Measurements from ENCODE around the gene SENP3.

The SENP3 gene

DNA sequence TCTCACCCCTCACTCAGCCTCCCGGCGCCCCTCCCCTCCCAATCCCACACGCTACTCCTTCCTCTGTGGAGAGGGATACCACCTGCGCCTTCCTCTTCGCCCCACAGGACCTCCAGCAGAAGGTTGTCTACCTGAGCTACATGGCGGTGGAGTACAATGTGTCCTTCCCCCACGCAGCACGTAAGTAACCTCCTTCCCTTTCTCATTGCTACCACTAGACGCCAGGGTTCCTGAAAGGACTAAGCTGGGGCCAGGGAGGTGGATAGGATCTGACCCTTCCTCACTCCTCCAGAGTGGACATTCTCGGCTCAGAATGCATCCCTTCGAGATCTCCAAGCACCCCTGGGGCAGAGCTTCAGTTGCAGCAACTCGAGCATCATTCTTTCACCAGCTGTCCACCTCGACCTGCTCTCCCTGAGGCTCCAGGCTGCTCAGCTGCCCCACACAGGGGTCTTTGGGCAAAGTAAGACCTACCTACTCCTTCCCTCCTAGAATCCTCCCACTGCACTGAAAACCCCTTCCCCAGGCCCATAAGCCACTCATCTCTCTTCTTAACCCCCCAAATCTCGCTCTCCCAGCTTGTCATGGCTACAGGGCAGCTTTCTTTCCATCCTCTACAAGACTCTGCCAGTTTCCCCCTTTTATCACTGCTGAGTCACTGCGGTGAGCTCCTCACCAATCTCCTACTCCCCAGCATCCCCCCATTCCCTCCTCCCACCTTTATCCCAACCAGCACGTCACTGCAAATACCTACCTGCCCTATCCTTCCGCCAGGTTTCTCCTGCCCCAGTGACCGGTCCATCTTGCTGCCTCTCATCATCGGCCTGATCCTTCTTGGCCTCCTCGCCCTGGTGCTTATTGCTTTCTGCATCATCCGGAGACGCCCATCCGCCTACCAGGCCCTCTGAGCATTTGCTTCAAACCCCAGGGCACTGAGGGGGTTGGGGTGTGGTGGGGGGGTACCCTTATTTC, 19.2 kb downstream of the SENP3 start:
- H3K4me3 ChIP-seq (ENCODE audit: low read depth, low read length) = no peak overlapping the region
- in situ Hi-C loops (cut with HindIII; ENCODE audit: low sequenced_read_pairs) = no loop called here
- TF ChIP-seq, protein P1, sequence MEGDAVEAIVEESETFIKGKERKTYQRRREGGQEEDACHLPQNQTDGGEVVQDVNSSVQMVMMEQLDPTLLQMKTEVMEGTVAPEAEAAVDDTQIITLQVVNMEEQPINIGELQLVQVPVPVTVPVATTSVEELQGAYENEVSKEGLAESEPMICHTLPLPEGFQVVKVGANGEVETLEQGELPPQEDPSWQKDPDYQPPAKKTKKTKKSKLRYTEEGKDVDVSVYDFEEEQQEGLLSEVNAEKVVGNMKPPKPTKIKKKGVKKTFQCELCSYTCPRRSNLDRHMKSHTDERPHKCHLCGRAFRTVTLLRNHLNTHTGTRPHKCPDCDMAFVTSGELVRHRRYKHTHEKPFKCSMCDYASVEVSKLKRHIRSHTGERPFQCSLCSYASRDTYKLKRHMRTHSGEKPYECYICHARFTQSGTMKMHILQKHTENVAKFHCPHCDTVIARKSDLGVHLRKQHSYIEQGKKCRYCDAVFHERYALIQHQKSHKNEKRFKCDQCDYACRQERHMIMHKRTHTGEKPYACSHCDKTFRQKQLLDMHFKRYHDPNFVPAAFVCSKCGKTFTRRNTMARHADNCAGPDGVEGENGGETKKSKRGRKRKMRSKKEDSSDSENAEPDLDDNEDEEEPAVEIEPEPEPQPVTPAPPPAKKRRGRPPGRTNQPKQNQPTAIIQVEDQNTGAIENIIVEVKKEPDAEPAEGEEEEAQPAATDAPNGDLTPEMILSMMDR (IDR thresholded peaks at IDR 0.05; ENCODE audit: low read depth, low read length, missing control alignments) = no peak
- no peak for DNase-seq (ENCODE audit: low read depth)

DNA sequence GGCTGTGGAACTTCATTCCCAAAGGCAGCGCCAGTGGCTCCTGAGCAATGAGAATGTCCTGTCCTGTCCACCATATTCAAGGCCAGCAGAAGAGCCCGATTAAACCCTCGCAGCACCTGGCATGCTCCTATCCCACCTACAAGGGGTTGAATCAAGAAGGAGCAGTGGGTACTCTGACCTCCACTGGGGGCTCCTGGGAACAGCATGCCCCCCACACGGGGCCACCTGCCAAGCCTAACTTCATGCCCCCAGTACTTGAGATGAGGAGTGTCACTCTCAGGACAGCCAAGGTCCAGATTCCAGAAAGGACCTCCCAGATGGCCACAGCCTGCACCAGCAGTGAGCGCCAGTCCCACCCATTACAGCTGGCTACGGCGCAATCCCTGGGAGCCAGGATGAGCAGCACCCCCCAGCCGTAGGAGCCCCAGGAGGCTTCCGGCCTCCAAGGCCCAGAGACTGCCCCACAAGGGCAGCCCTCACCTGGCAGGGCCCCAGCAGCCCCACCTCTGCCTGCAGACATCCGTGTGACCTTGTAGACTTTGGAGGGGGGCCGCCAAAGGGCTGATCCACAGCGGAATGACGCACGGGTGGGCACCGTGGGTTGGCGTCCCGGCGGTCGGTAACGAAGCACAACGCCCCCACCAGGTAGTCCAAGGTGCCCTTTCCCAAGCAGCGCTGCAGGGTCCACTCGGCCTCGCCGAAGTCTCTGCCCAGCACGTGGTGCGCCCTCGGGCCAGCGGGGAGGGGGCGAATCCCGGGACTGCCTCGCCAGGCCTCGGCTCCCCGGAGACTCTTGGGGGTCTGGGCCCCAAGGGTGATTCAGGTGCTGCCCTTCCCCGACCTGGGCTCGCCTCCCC, 20.9 kb downstream of the SENP3 start:
- H3K4me3 ChIP-seq (ENCODE audit: low read depth, low read length) = peak overlapping the region; percentile 69
- no peak for DNase-seq (ENCODE audit: low read depth)
- in situ Hi-C loops (cut with HindIII; ENCODE audit: low sequenced_read_pairs) = no loop called here
- TF ChIP-seq, protein P1 (IDR thresholded peaks at IDR 0.05; ENCODE audit: low read depth, low read length, missing control alignments) = no peak

DNA sequence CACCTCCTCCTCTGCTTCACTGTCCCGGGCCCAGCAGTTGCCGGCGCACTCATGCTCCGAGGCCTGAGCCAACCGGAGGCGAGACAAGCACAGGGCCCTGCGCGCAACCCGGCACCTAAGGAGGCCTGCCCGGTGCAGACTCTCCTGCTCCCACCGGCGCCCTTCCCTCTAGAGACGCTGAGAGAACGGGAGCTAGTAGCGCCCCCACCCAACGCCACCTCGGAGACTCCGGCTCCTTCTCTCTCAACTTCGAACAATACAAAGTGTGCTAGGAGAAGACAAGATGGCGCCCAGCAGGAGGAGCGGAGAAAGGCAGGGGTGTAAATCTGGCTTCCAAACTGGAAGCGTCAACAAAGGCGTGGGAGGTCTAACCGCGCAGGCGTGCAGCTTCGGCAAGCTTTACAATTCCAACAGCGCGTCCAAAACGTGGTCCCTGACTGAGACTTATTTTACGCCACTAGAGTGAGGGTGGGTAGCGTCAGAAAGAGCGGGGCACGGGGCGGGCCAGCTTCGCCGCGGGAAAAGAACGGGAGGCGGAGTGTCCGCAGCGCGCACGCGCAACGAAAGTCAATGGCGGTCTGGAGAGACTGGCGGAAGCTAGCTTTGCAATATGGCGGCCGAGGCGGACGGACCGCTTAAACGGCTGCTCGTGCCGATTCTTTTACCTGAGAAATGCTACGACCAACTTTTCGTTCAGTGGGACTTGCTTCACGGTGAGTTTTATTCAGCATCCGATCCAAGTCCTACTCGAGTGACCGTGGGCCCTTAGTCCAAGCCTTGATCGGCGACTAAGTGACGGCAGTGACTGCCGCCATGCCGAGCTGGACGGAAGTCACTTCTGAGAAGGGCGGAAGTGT, 21.8 kb downstream of the SENP3 start, which contains the start of gene MPDU1:
MPDU1 (plus strand) TSS at position 600 of the 857 bp plus-strand sequence; CDS start at position 611, 11 bp downstream.
- peak within 1 kb of the TSS; percentile 69 for H3K4me3 ChIP-seq (ENCODE audit: low read depth, low read length)
- TF ChIP-seq, protein P1 (IDR thresholded peaks at IDR 0.05; ENCODE audit: low read depth, low read length, missing control alignments) = no peak
- in situ Hi-C loops (cut with HindIII; ENCODE audit: low sequenced_read_pairs) = no loop called here
- peak; percentile 92 for DNase-seq (ENCODE audit: low read depth)

DNA sequence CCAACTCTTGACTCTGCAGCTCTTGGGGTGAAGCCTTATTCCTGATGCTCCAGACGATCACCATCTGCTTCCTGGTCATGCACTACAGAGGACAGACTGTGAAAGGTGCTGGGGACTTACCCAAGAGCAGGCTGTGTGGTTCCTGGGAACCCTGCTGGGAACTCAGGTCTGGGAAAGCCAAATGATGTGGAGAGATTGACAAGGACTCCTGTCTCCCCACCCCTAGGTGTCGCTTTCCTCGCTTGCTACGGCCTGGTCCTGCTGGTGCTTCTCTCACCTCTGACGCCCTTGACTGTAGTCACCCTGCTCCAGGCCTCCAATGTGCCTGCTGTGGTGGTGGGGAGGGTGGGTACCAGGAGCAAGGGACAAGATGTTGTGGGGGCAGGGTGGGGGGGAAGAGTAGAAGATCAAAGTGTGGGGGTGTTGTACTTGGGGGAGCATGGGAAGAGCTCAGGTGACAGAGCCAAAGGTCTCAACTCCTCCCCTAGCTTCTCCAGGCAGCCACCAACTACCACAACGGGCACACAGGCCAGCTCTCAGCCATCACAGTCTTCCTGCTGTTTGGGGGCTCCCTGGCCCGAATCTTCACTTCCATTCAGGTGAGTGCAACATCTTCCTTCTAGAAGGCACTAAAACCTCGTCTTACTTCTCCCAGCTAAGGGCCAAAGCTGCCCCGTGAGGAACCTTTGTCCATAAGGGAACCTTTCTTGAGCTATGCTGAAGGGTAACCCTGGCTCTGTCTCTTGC, 25.1 kb downstream of the SENP3 start:
- in situ Hi-C loops (cut with HindIII; ENCODE audit: low sequenced_read_pairs) = no loop called here
- DNase-seq (ENCODE audit: low read depth) = no peak
- TF ChIP-seq, protein P1 (IDR thresholded peaks at IDR 0.05; ENCODE audit: low read depth, low read length, missing control alignments) = no peak
- no peak overlapping the region for H3K4me3 ChIP-seq (ENCODE audit: low read depth, low read length)

DNA sequence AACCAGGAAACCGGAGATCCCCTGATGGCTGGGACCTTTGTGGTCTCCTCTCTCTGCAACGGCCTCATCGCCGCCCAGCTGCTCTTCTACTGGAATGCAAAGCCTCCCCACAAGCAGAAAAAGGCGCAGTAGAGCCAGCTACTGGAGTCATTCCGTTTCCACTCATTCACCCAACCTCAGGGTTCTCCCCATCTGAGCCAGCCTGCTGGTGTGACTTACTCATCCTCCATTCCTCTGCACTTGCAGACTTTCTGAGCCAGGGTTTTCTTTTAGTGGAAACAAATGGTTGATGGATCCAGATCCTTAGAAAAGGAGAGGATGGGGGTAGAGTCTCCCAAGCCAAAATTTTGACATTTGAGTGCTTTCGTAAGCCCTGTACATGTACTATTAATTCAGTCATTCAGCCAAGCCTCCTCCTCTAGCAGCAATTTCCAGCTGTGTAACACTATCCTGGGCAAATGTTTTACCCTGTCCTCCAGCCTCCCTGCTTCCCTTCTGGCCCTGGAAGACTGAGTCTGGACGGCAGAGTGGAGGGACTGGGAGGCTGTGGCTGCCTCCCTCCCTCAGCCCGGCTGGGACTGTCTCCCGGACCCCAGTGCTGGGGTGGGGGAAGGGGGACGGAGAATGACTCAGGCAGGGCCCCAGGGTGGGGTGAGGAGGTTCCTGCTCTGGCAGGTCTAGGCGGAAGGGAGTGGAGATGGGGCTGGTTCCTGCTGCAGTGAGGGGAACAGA, 25.9 kb downstream of the SENP3 start:
- H3K4me3 ChIP-seq (ENCODE audit: low read depth, low read length) = no peak overlapping the region
- DNase-seq (ENCODE audit: low read depth) = peak; percentile 87
- TF ChIP-seq, protein P1 (IDR thresholded peaks at IDR 0.05; ENCODE audit: low read depth, low read length, missing control alignments) = no peak
- in situ Hi-C loops (cut with HindIII; ENCODE audit: low sequenced_read_pairs) = no loop called here

Data from astrocyte of the cerebellum (primary cell).